DOHH2 (cell line): ENCODE results near the gene CLK2.

Experiments
- EZH2phosphoT487 ChIP-seq: fragments of 200-600 bp; sonication (generic); IDR thresholded peaks from 2 replicates; pipeline ENCODE4 v1.6.1; 2017; ENCODE audit warnings: borderline replicate concordance, mild to moderate bottlenecking, antibody characterized with exemption, low read length, moderate library complexity, mixed read lengths
- TF ChIP-seq, protein P1 (sequence below): fragments of 200-600 bp; sonication (generic); IDR thresholded peaks from one replicate; pipeline ENCODE4 v1.5.1; 2014; ENCODE audit warnings: antibody characterized with exemption, mild to moderate bottlenecking, low read depth, low read length; ENCODE audit not compliant: poor library complexity, severe bottlenecking

DNA sequence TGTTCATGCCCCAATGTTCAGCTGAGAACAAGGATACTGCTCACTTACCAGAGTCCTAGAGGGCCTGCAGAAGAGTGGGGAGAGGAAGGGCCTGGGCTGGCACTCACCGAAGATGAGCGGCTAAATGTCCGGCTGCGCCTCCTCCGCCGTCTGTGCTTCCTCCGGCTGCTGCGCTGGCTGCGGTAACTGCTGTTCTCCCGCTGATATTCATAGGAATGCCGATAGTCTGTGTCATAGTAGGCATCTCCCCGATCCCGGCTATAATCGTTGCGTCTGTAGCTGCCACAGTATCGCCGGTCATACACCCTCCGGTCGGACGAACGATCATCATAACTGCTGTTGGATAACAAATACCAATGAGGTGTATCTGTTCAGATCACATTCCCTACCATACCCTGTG lies 3.9 kb downstream of the CLK2 start:
- TF ChIP-seq, protein P1, sequence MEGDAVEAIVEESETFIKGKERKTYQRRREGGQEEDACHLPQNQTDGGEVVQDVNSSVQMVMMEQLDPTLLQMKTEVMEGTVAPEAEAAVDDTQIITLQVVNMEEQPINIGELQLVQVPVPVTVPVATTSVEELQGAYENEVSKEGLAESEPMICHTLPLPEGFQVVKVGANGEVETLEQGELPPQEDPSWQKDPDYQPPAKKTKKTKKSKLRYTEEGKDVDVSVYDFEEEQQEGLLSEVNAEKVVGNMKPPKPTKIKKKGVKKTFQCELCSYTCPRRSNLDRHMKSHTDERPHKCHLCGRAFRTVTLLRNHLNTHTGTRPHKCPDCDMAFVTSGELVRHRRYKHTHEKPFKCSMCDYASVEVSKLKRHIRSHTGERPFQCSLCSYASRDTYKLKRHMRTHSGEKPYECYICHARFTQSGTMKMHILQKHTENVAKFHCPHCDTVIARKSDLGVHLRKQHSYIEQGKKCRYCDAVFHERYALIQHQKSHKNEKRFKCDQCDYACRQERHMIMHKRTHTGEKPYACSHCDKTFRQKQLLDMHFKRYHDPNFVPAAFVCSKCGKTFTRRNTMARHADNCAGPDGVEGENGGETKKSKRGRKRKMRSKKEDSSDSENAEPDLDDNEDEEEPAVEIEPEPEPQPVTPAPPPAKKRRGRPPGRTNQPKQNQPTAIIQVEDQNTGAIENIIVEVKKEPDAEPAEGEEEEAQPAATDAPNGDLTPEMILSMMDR, result no peak
- TF ChIP-seq EZH2phosphoT487, result no peak
